AG04449 (cell line): ENCODE results near the gene DOCK9.

Experiments used
- CTCF ChIA-PET: fragments of 350-600 bp; formaldehyde crosslinking; extraction: SDS; loops from one replicate; lab custom pipeline; 2021; ENCODE audit warnings: antibody characterized with exemption; lab: Yijun Ruan, JAX
- POLR2A ChIA-PET: fragments of 400-600, 350-600 bp; formaldehyde crosslinking; extraction: SDS; loops from one replicate; lab custom pipeline; 2020; ENCODE audit warnings: antibody characterized with exemption, inconsistent platforms; lab: Yijun Ruan, JAX
- DNase-seq: peaks from one replicate; pipeline ENCODE4 v3.0.0-alpha.2; 2010; ENCODE audit warnings: low read depth, low spot score
- H3K4me3 ChIP-seq: 2 replicates; pipeline ENCODE4 v1.5.1; 2011; ENCODE audit warnings: low read depth, mild to moderate bottlenecking, control low read depth, low read length
- CTCF ChIP-seq: IDR thresholded peaks from one replicate; pipeline ENCODE4 v1.5.1; 2011; ENCODE audit warnings: mild to moderate bottlenecking, moderate library complexity, low read length, control low read depth, inconsistent platforms; ENCODE audit not compliant: insufficient read depth; ENCODE audit errors: missing control alignments

DOCK9 gene

GRCh38 chr13:98809345-98809777 is 168.5 kb downstream of the DOCK9 start:
- ChIA-PET CTCF (no interaction called here), POLR2A (no interaction called here)
- DNase-seq: no peak
- TF ChIP-seq CTCF: no peak
- no peak overlapping the region for H3K4me3 ChIP-seq

GRCh38 chr13:98807774-98808173 is 170.1 kb downstream of the DOCK9 start:
- TF ChIP-seq CTCF: no peak
- DNase-seq: no peak
- no peak overlapping the region for H3K4me3 ChIP-seq
- CTCF ChIA-PET: no interaction called here
- POLR2A ChIA-PET: no interaction called here

GRCh38 chr13:98804336-98804855 is 173.5 kb downstream of the DOCK9 start:
- no peak for DNase-seq
- ChIA-PET POLR2A (no interaction called here), CTCF (interaction anchor here (1.2 kb wide), 1 partner anchor 38 kb away, joined by 3 read pairs; no protein-coding TSS in a partner anchor)
- H3K4me3 ChIP-seq: no peak overlapping the region
- TF ChIP-seq CTCF: no peak

- TF ChIP-seq CTCF: no peak
- no peak for DNase-seq
- ChIA-PET POLR2A (no interaction called here), CTCF (interaction anchor here (0.6 to 1.2 kb wide), 2 partner anchors 9 to 38 kb away, joined by 3 read pairs; no protein-coding TSS in a partner anchor)
- no peak overlapping the region for H3K4me3 ChIP-seq
Observed at GRCh38 chr13:98803921-98804320, 173.9 kb downstream of the DOCK9 start.

- DNase-seq: no peak
- ChIA-PET CTCF (interaction anchor here (0.6 kb wide), 1 partner anchor 9 kb away, joined by 3 read pairs; no protein-coding TSS in a partner anchor), POLR2A (no interaction called here)
- H3K4me3 ChIP-seq: no peak overlapping the region
- TF ChIP-seq CTCF: no peak
Observed at GRCh38 chr13:98803111-98803561, 174.7 kb downstream of the DOCK9 start.

GRCh38 chr13:98802559-98802958 is 175.3 kb downstream of the DOCK9 start:
- no peak for TF ChIP-seq CTCF
- H3K4me3 ChIP-seq: no peak overlapping the region
- CTCF ChIA-PET: no interaction called here
- DNase-seq: no peak
- POLR2A ChIA-PET: no interaction called here
